ENCODE results near the gene ABCC11. TPM values are rescaled to one million over a fixed set of nuclear protein-coding genes. Genes with fewer than 3 reads are reported as not detected.
"Not testable (repeated sequence)": the region's sequence is repeated elsewhere in the genome, so short reads cannot be mapped to it uniquely, and the experiment has no call there.

The ABCC11 gene
- polyA plus RNA-seq, 1 donor: 0.21 TPM

DNA sequence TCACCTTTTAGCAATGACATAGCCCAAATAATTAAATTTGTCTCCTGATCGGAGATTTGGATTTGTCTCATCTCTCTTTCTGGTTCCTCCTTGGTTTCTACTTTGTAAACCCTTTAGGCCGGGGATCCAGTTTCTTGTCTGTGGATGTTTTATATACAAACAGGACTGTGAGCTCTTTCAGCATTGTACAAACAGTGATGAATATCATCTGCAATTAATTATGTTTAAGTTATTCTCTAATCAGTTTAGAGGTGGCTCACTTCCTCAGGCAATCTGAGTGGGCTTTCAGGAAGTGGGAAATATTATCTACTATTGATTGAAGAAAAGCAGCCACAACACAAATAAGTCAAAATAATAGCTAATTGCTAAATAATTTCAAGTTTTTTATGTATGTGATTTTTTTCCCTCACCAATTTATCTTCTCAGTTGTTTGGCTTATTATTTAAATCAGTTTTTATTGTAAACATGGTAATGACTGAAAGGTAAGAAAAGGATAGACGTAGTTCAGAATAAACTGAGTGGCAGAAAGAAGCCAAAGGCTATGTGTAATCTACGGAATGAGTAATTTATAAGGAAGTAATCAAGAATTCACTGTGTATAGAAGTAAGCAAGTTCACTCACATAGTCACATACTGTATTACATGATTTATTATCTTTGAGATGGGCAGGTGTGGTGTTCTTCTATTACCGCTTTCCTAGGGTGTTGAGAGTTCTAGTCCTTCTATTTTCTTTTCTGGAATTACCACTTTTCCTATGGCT lies 3.4 kb upstream of the ABCC11 start:
- peaks cover 23% of the 10 kb centered on the region for H3K36me3 ChIP-seq (ENCODE audit: control insufficient read depth, insufficient read depth, low read length)
- H3K4me3 ChIP-seq (ENCODE audit: low read length): no peak overlapping the region
- H3K27me3 ChIP-seq (ENCODE audit: control insufficient read depth, insufficient read depth, low read length): no peaks in the 10 kb centered on the region
- no peak for DNase-seq
- no peaks in the 10 kb centered on the region for H3K9me3 ChIP-seq (ENCODE audit: control insufficient read depth, low read depth, low read length)
- no peak overlapping the region for H3K27ac ChIP-seq (ENCODE audit: low read length)
- WGBS (ENCODE audit: insufficient coverage, low lambda C conversion rate): 60% methylated on average over 2 of the region's 5 CpGs
- no peaks in the 10 kb centered on the region for H3K4me1 ChIP-seq (ENCODE audit: control insufficient read depth, insufficient read depth, low read length)

- Histone ChIP-seq H3K36me3 (ENCODE audit: control insufficient read depth, insufficient read depth, low read length) (no peaks in the 10 kb centered on the region), H3K4me3 (ENCODE audit: low read length) (no peak overlapping the region), H3K4me1 (ENCODE audit: control insufficient read depth, insufficient read depth, low read length) (peaks cover 10% of the 10 kb centered on the region), H3K27me3 (ENCODE audit: control insufficient read depth, insufficient read depth, low read length) (no peaks in the 10 kb centered on the region), H3K9me3 (ENCODE audit: control insufficient read depth, low read depth, low read length) (no peaks in the 10 kb centered on the region), H3K27ac (ENCODE audit: low read length) (no peak overlapping the region)
- DNase-seq: no peak
- WGBS (ENCODE audit: insufficient coverage, low lambda C conversion rate): 56% methylated on average over 1 of the region's 2 CpGs
Observed at GRCh38 chr16:48246066-48246465, 1.3 kb downstream of the ABCC11 start.

DNA sequence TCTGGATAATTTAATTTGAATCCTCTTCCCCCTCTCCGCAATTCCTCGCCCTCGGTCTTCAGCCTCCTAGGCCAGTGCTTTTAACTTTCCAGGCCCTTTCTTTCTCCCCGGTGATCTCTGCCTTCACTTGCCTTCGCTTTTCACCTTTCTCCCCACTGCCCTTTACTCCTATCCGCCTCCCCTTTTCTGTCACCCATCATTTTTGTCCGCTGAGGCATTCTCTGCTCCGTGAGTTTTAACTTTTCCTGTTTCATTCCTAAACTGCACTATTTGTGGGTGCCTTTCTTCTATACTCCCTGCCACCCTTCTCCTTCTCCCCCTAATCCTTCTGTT lies 2.5 kb downstream of the ABCC11 start:
- Histone ChIP-seq H3K9me3 (ENCODE audit: control insufficient read depth, low read depth, low read length) (no peaks in the 10 kb centered on the region), H3K36me3 (ENCODE audit: control insufficient read depth, insufficient read depth, low read length) (no peaks in the 10 kb centered on the region), H3K27me3 (ENCODE audit: control insufficient read depth, insufficient read depth, low read length) (no peaks in the 10 kb centered on the region), H3K4me3 (ENCODE audit: low read length) (peak overlapping the region; percentile 76), H3K4me1 (ENCODE audit: control insufficient read depth, insufficient read depth, low read length) (peaks cover 10% of the 10 kb centered on the region), H3K27ac (ENCODE audit: low read length) (peak overlapping the region; percentile 80)
- WGBS (ENCODE audit: insufficient coverage, low lambda C conversion rate): 5% methylated on average over 8 of the region's 8 CpGs
- no peak for DNase-seq

DNA sequence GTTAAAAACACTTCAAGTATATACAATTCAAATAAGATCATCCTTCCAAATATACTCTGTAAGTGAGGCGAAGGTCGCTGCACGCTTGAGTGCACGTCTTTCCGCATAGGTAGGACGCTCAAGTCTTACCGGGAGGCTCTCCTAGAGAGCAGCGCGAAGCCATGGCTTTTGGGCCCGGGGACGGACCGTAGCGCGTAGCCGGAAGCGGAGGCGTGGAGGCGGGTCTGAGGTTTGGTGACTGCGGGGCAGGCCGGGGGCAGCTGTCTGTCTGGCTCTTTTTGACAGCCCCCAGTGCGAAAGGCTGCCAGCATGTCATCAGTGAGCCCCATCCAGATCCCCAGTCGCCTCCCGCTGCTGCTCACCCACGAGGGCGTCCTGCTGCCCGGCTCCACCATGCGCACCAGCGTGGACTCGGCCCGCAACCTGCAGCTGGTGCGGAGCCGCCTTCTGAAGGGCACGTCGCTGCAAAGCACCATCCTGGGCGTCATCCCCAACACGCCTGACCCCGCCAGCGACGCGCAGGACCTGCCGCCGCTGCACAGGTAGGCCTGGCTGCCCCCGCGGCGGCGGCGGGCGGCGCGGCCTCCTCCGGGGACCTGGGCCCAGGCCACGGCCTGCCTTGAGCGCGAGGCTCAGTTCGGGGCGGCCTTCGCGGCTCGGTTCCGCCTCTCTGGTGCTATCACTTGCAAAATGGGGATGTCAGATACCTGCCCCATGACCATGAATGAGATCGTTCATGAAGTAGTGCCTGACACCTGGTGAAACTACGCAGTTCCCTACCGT lies 3.1 kb downstream of the ABCC11 start, which contains the start of gene LONP2:
LONP2 (plus strand) TSS at position 221 of the 783 bp plus-strand sequence; CDS start at position 310, 89 bp downstream.
- H3K27me3 ChIP-seq (ENCODE audit: control insufficient read depth, insufficient read depth, low read length): no peaks in the 10 kb centered on the region
- 0% methylated on average over 2 of the region's 63 CpGs for WGBS (ENCODE audit: insufficient coverage, low lambda C conversion rate)
- peak within 1 kb of the TSS; percentile 80 for H3K27ac ChIP-seq (ENCODE audit: low read length)
- DNase-seq: peak; percentile 86 to 95
- H3K4me3 ChIP-seq (ENCODE audit: low read length): peak within 1 kb of the TSS; percentile 76
- no peaks in the 10 kb centered on the region for H3K9me3 ChIP-seq (ENCODE audit: control insufficient read depth, low read depth, low read length)
- no peaks in the 10 kb centered on the region for H3K36me3 ChIP-seq (ENCODE audit: control insufficient read depth, insufficient read depth, low read length)
- H3K4me1 ChIP-seq (ENCODE audit: control insufficient read depth, insufficient read depth, low read length): peaks cover 10% of the 10 kb centered on the region

- DNase-seq; H3K27ac ChIP-seq (ENCODE audit: low read length); H3K27me3 ChIP-seq (ENCODE audit: control insufficient read depth, insufficient read depth, low read length); H3K4me1 ChIP-seq (ENCODE audit: control insufficient read depth, insufficient read depth, low read length); H3K36me3 ChIP-seq (ENCODE audit: control insufficient read depth, insufficient read depth, low read length); H3K9me3 ChIP-seq (ENCODE audit: control insufficient read depth, low read depth, low read length); H3K4me3 ChIP-seq (ENCODE audit: low read length): not testable (repeated sequence)
- 100% methylated on average over 1 of the region's 3 CpGs for WGBS (ENCODE audit: insufficient coverage, low lambda C conversion rate)
Observed at GRCh38 chr16:48240147-48240546, 7.2 kb downstream of the ABCC11 start.

DNA sequence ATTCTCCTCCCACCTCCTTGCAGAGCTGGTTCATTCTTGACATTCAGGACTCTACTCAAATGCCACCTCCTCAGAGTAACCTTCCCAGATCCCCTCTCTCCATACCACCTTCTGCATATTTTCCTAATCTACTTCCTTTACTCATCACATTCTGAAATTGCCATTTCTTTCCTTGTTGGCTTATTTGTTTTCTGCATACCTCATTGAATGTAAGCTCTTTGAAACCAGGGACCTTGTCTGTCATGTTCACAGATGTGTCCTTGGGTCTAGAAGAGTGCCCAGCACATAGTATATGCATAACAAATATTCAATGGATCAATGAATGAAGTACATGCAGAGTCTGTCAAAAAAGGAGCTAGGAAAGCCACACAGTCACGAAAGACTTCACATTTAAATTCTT lies 11.1 kb downstream of the ABCC11 start:
- H3K36me3 ChIP-seq (ENCODE audit: control insufficient read depth, insufficient read depth, low read length): no peaks in the 10 kb centered on the region
- no CpG with 5 or more reads among the region's 1 CpG for WGBS (ENCODE audit: insufficient coverage, low lambda C conversion rate)
- H3K27me3 ChIP-seq (ENCODE audit: control insufficient read depth, insufficient read depth, low read length): no peaks in the 10 kb centered on the region
- H3K27ac ChIP-seq (ENCODE audit: low read length): no peak overlapping the region
- no peaks in the 10 kb centered on the region for H3K4me1 ChIP-seq (ENCODE audit: control insufficient read depth, insufficient read depth, low read length)
- no peak for DNase-seq
- no peak overlapping the region for H3K4me3 ChIP-seq (ENCODE audit: low read length)
- no peaks in the 10 kb centered on the region for H3K9me3 ChIP-seq (ENCODE audit: control insufficient read depth, low read depth, low read length)

DNA sequence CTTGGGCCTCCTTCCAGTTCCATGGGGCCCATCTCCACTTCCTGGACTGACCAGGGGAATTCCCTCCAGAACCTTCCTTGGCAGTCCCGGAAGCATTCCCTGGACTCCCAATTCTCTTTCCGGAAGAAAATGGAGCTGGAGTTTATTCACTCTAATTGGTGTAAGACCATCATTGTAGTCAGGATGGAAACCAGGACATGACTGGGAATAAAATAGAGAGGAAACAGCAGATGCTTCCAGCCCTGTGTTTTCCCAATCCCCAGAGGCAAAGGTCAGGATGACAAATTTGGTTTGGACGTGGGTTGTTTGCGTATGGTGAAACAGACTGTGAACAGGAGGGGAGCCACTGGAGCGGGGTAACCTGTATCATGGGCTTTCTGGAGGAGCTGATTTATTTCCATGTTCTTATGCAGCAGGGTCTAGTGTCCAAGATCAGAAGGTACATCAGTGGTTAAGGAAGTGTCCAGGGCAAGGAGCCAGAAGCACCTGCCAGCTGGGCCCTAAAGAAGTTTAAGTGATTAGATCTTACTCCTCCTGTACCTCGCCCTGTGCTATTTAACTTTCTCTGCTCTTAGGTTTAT lies 11.7 kb downstream of the ABCC11 start:
- Histone ChIP-seq H3K9me3 (ENCODE audit: control insufficient read depth, low read depth, low read length) (no peaks in the 10 kb centered on the region), H3K4me3 (ENCODE audit: low read length) (no peak overlapping the region), H3K4me1 (ENCODE audit: control insufficient read depth, insufficient read depth, low read length) (no peaks in the 10 kb centered on the region), H3K27ac (ENCODE audit: low read length) (no peak overlapping the region), H3K36me3 (ENCODE audit: control insufficient read depth, insufficient read depth, low read length) (no peaks in the 10 kb centered on the region), H3K27me3 (ENCODE audit: control insufficient read depth, insufficient read depth, low read length) (no peaks in the 10 kb centered on the region)
- no peak for DNase-seq
- 67% methylated on average over 1 of the region's 6 CpGs for WGBS (ENCODE audit: insufficient coverage, low lambda C conversion rate)

DNA sequence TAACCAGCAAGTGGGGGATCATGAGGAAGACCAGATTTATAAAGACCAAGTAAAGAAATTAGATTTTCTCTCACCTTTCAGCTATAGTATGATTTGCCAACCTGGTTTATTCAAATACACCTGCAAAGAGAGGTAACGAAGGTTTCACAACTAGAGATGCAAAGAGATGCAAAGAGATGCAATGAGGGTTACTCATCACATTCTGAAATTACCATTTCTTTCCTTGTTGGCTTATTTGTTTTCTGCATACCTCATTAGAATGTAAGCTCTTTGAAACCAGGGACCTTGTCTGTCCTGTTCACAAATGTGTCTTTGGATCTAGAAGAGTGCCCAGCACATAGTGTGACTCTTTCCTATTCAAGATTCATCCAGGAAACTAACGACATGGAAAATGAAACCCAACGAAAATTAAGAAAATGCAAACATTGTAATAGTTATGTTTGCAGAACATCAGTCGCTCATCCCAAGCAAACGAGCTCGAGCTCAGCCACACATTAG lies 12.2 kb downstream of the ABCC11 start:
- no peak for DNase-seq
- 100% methylated on average over 1 of the region's 6 CpGs for WGBS (ENCODE audit: insufficient coverage, low lambda C conversion rate)
- Histone ChIP-seq H3K27me3 (ENCODE audit: control insufficient read depth, insufficient read depth, low read length) (no peaks in the 10 kb centered on the region), H3K4me1 (ENCODE audit: control insufficient read depth, insufficient read depth, low read length) (no peaks in the 10 kb centered on the region), H3K9me3 (ENCODE audit: control insufficient read depth, low read depth, low read length) (no peaks in the 10 kb centered on the region), H3K27ac (ENCODE audit: low read length) (no peak overlapping the region), H3K4me3 (ENCODE audit: low read length) (no peak overlapping the region), H3K36me3 (ENCODE audit: control insufficient read depth, insufficient read depth, low read length) (no peaks in the 10 kb centered on the region)

GRCh38 chr16:48234630-48235029 lies 12.7 kb downstream of the ABCC11 start:
- Histone ChIP-seq H3K36me3 (ENCODE audit: control insufficient read depth, insufficient read depth, low read length) (no peaks in the 10 kb centered on the region), H3K9me3 (ENCODE audit: control insufficient read depth, low read depth, low read length) (no peaks in the 10 kb centered on the region), H3K4me1 (ENCODE audit: control insufficient read depth, insufficient read depth, low read length) (no peaks in the 10 kb centered on the region), H3K27ac (ENCODE audit: low read length) (no peak overlapping the region), H3K4me3 (ENCODE audit: low read length) (no peak overlapping the region), H3K27me3 (ENCODE audit: control insufficient read depth, insufficient read depth, low read length) (no peaks in the 10 kb centered on the region)
- no peak for DNase-seq

- DNase-seq: no peak
- Histone ChIP-seq H3K4me3 (ENCODE audit: low read length) (no peak overlapping the region), H3K27me3 (ENCODE audit: control insufficient read depth, insufficient read depth, low read length) (no peaks in the 10 kb centered on the region), H3K36me3 (ENCODE audit: control insufficient read depth, insufficient read depth, low read length) (no peaks in the 10 kb centered on the region), H3K4me1 (ENCODE audit: control insufficient read depth, insufficient read depth, low read length) (no peaks in the 10 kb centered on the region), H3K27ac (ENCODE audit: low read length) (no peak overlapping the region), H3K9me3 (ENCODE audit: control insufficient read depth, low read depth, low read length) (no peaks in the 10 kb centered on the region)
- no CpG with 5 or more reads among the region's 2 CpGs for WGBS (ENCODE audit: insufficient coverage, low lambda C conversion rate)
Observed at GRCh38 chr16:48232493-48233040, 14.8 kb downstream of the ABCC11 start.
